ENCODE data around the gene TUBA8.

DNA sequence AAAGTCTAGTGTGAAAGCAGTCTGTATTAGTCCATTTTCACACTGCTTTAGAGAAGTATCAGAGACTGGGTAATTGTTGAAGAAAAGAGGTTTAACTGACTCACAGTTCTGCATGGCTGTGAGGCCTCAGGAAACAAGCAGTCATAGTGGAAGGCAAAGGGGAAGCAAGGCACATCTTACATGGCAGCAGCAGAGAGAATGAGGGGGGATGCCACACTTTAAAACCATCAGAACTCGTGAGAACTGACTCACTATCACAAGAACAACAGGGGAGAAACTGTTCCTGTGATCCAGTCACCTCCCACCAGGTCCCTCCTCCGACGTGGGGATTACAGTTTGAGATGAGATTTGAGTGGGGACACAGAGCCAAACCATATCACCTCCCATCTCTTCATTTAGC is 13.8 kb upstream of the TUBA8 start:
- TF ChIP-seq, protein P1, sequence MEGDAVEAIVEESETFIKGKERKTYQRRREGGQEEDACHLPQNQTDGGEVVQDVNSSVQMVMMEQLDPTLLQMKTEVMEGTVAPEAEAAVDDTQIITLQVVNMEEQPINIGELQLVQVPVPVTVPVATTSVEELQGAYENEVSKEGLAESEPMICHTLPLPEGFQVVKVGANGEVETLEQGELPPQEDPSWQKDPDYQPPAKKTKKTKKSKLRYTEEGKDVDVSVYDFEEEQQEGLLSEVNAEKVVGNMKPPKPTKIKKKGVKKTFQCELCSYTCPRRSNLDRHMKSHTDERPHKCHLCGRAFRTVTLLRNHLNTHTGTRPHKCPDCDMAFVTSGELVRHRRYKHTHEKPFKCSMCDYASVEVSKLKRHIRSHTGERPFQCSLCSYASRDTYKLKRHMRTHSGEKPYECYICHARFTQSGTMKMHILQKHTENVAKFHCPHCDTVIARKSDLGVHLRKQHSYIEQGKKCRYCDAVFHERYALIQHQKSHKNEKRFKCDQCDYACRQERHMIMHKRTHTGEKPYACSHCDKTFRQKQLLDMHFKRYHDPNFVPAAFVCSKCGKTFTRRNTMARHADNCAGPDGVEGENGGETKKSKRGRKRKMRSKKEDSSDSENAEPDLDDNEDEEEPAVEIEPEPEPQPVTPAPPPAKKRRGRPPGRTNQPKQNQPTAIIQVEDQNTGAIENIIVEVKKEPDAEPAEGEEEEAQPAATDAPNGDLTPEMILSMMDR (IDR thresholded peaks at IDR 0.05) = no peak
- no peak for TF ChIP-seq POLR2A (IDR thresholded peaks at IDR 0.05)
